WTC11 (cell line): ENCODE measurements around the gene EEF1E1. TPM values are rescaled to one million over a fixed set of nuclear protein-coding genes. Genes with fewer than 3 reads are reported as not detected.

Experiments used
- ATAC-seq: fragments of 200-7000 bp; cut with Tn5 transposase; 2 replicates; pipeline ENCODE4 v1.10.0; 2021; ENCODE audit warnings: mild to moderate bottlenecking, moderate library complexity
- CTCF ChIA-PET: fragments of 300-600 bp; sonication (Branson Sonifier 250); formaldehyde crosslinking; loops from one replicate; lab custom pipeline; 2021; ENCODE audit warnings: antibody characterized with exemption; lab: Charles Lee
- POLR2A ChIA-PET: fragments of 350-600 bp; sonication (Branson Sonifier 250); formaldehyde crosslinking; loops from one replicate; lab custom pipeline; 2021; ENCODE audit warnings: antibody characterized with exemption; lab: Charles Lee
- DNase-seq: peaks from one replicate; pipeline ENCODE4 v3.0.0; 2021; ENCODE audit warnings: low spot score
- H3K27ac Mint-ChIP-seq: 2 replicates; pipeline ENCODE4 v1.8.0; 2021; ENCODE audit warnings: mixed read lengths
- H3K27me3 Mint-ChIP-seq: 2 replicates; pipeline ENCODE4 v1.8.0; 2021; ENCODE audit warnings: low read depth, mild to moderate bottlenecking, moderate library complexity, mixed read lengths
- H3K36me3 Mint-ChIP-seq: 2 replicates; pipeline ENCODE4 v1.8.0; 2021; ENCODE audit warnings: mixed read lengths
- H3K4me1 Mint-ChIP-seq: 2 replicates; pipeline ENCODE4 v1.8.0; 2022; ENCODE audit warnings: mixed read lengths
- H3K4me3 Mint-ChIP-seq: 2 replicates; pipeline ENCODE4 v1.8.0; 2021; ENCODE audit warnings: mild to moderate bottlenecking, moderate library complexity, mixed read lengths
- H3K9me3 Mint-ChIP-seq: 2 replicates; pipeline ENCODE4 v1.8.0; 2021; ENCODE audit warnings: mixed read lengths
- CBFB ChIP-seq: sonication (generic); formaldehyde crosslinking; IDR thresholded peaks from 2 replicates; pipeline ENCODE4 v1.8.1; 2022; ENCODE audit warnings: mild to moderate bottlenecking, low read depth, missing genetic modification reagents
- ELF4 ChIP-seq: sonication (generic); formaldehyde crosslinking; IDR thresholded peaks from 2 replicates; pipeline ENCODE4 v1.8.1; 2022; ENCODE audit warnings: low read depth, mild to moderate bottlenecking, moderate library complexity, missing genetic modification reagents
- GRHL2 ChIP-seq: fragments of 250-450 bp; sonication (Bioruptor Pico); IDR thresholded peaks from 2 replicates; pipeline ENCODE4 v1.8.0; 2022; ENCODE audit warnings: mild to moderate bottlenecking, moderate library complexity; ENCODE audit not compliant: insufficient replicate concordance, severe bottlenecking
- IRF2 ChIP-seq: sonication (generic); formaldehyde crosslinking; IDR thresholded peaks from 2 replicates; pipeline ENCODE4 v1.8.0; 2022; ENCODE audit warnings: low read depth, missing genetic modification reagents, borderline replicate concordance
- KAT7 ChIP-seq: sonication (generic); formaldehyde crosslinking; IDR thresholded peaks from 2 replicates; pipeline ENCODE4 v1.8.1; 2023; ENCODE audit warnings: missing genetic modification reagents, mild to moderate bottlenecking, borderline replicate concordance
- MXD4 ChIP-seq: fragments of 250-450 bp; sonication (Bioruptor Pico); IDR thresholded peaks from 2 replicates; pipeline ENCODE4 v1.8.0; 2021; ENCODE audit warnings: mild to moderate bottlenecking, moderate library complexity, borderline replicate concordance
- OVOL2 ChIP-seq: fragments of 250-450 bp; sonication (Bioruptor Pico); IDR thresholded peaks from 2 replicates; pipeline ENCODE4 v1.9.0; 2021; ENCODE audit warnings: mild to moderate bottlenecking, borderline replicate concordance
- PRRX2 ChIP-seq: fragments of 250-450 bp; sonication (Bioruptor Pico); IDR thresholded peaks from 2 replicates; pipeline ENCODE4 v1.8.0; 2021; ENCODE audit warnings: mild to moderate bottlenecking
- RORB ChIP-seq: fragments of 250-450 bp; sonication (Bioruptor Pico); IDR thresholded peaks from 2 replicates; pipeline ENCODE4 v1.9.0; 2021; ENCODE audit warnings: mild to moderate bottlenecking
- SP1 ChIP-seq: sonication (generic); formaldehyde crosslinking; conservative IDR thresholded peaks from 2 replicates; pipeline ENCODE4 v1.8.1; 2022; ENCODE audit warnings: missing genetic modification reagents
- TP53 ChIP-seq: sonication (generic); formaldehyde crosslinking; IDR thresholded peaks from 2 replicates; pipeline ENCODE4 v1.8.1; 2023; ENCODE audit warnings: mild to moderate bottlenecking, missing genetic modification reagents
- ZBTB43 ChIP-seq: sonication (generic); formaldehyde crosslinking; IDR thresholded peaks from 2 replicates; pipeline ENCODE4 v1.8.1; 2023; ENCODE audit warnings: mild to moderate bottlenecking, missing genetic modification reagents
- ZMAT4 ChIP-seq: fragments of 250-450 bp; sonication (Bioruptor Pico); IDR thresholded peaks from 2 replicates; pipeline ENCODE4 v1.9.0; 2021; ENCODE audit warnings: mild to moderate bottlenecking
- ZNF121 ChIP-seq: sonication (generic); formaldehyde crosslinking; IDR thresholded peaks from 2 replicates; pipeline ENCODE4 v1.8.0; 2023; ENCODE audit warnings: missing genetic modification reagents
- ZNF263 ChIP-seq: sonication (generic); formaldehyde crosslinking; IDR thresholded peaks from 2 replicates; pipeline ENCODE4 v1.8.1; 2022; ENCODE audit warnings: low read depth, mild to moderate bottlenecking, moderate library complexity, missing genetic modification reagents
- ZNF416 ChIP-seq: fragments of 250-450 bp; sonication (Bioruptor Pico); IDR thresholded peaks from 2 replicates; pipeline ENCODE4 v1.9.0; 2021; ENCODE audit warnings: mild to moderate bottlenecking, inconsistent platforms
- total RNA-seq: library from RNA; stranded (reverse); gene quantifications from 3 replicates; pipeline ENCODE4 v1.2.3, GENCODE V29; 2021
- TF ChIP-seq, protein P1 (sequence below): fragments of 250-450 bp; sonication (Bioruptor Pico); IDR thresholded peaks from 2 replicates; pipeline ENCODE4 v1.9.0; 2021; ENCODE audit warnings: mild to moderate bottlenecking
- TF ChIP-seq, protein P2 (sequence below): sonication (generic); formaldehyde crosslinking; conservative IDR thresholded peaks from 2 replicates; pipeline ENCODE4 v1.8.1; 2023; ENCODE audit warnings: mild to moderate bottlenecking, low read depth, missing genetic modification reagents, moderate library complexity
- TF ChIP-seq, protein P3 (sequence below): sonication (generic); formaldehyde crosslinking; IDR thresholded peaks from 2 replicates; pipeline ENCODE4 v1.8.1; 2022; ENCODE audit warnings: mild to moderate bottlenecking, moderate library complexity, missing genetic modification reagents
- TF ChIP-seq, protein P4 (sequence below): sonication (generic); formaldehyde crosslinking; IDR thresholded peaks from 2 replicates; pipeline ENCODE4 v1.8.0; 2023; ENCODE audit warnings: missing genetic modification reagents, mild to moderate bottlenecking, borderline replicate concordance

The EEF1E1 gene
- total RNA-seq, 1 experiment from 2014 or later: 89.2 TPM

- H3K9me3 Mint-ChIP-seq: peaks cover 9% of the 10 kb centered on the region; the same call in 1 of the 2 replicates
- no peak for ATAC-seq
Observed at GRCh38 chr6:8080362-8081151, 21.8 kb downstream of the EEF1E1 start.

DNA sequence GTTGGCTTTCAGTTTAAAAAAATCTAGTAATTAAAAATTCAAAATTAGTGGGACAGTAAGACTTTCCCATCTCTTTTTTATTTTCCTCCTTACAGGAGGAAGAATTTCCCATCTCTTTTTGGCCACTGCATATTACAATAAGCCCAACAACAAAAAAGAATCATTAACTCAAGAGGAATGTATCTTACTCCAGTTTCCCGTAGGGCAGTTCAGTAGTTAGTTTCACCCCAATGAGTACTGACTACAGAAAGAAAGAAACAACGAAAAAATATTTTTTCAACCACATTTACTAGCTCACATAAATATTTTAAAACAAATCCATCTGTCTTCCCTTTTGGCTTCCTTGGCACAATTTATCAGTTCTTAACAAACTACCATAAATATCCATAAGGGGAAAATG is 23.2 kb downstream of the EEF1E1 start:
- Mint-ChIP-seq H3K4me3 (no peak overlapping the region), H3K27me3 (no peaks in the 10 kb centered on the region), H3K36me3 (peaks cover 53% of the 10 kb centered on the region), H3K27ac (no peak overlapping the region), H3K4me1 (peaks cover 13% of the 10 kb centered on the region), H3K9me3 (peaks cover 9% of the 10 kb centered on the region; the same call in 1 of the 2 replicates)
- ATAC-seq: no peak
- no peak for DNase-seq
- ChIA-PET CTCF (no interaction called here), POLR2A (no interaction called here)
- TF ChIP-seq ZBTB43 (CRISPR knock-in tag) (no peak), IRF2 (no peak), GRHL2 (CRISPR knock-in tag) (no peak), ZMAT4 (no peak), TP53 (CRISPR knock-in tag) (no peak), ELF4 (no peak), PRRX2 (CRISPR knock-in tag) (no peak), CBFB (no peak), RORB (no peak), OVOL2 (CRISPR knock-in tag) (no peak), ZNF263 (CRISPR knock-in tag) (no peak), KAT7 (CRISPR knock-in tag) (no peak), SP1 (CRISPR knock-in tag) (no peak), ZNF416 (CRISPR knock-in tag) (no peak)
- TF ChIP-seq, protein P1, sequence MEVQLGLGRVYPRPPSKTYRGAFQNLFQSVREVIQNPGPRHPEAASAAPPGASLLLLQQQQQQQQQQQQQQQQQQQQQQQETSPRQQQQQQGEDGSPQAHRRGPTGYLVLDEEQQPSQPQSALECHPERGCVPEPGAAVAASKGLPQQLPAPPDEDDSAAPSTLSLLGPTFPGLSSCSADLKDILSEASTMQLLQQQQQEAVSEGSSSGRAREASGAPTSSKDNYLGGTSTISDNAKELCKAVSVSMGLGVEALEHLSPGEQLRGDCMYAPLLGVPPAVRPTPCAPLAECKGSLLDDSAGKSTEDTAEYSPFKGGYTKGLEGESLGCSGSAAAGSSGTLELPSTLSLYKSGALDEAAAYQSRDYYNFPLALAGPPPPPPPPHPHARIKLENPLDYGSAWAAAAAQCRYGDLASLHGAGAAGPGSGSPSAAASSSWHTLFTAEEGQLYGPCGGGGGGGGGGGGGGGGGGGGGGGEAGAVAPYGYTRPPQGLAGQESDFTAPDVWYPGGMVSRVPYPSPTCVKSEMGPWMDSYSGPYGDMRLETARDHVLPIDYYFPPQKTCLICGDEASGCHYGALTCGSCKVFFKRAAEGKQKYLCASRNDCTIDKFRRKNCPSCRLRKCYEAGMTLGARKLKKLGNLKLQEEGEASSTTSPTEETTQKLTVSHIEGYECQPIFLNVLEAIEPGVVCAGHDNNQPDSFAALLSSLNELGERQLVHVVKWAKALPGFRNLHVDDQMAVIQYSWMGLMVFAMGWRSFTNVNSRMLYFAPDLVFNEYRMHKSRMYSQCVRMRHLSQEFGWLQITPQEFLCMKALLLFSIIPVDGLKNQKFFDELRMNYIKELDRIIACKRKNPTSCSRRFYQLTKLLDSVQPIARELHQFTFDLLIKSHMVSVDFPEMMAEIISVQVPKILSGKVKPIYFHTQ (CRISPR knock-in tag): no peak
- TF ChIP-seq, protein P2, sequence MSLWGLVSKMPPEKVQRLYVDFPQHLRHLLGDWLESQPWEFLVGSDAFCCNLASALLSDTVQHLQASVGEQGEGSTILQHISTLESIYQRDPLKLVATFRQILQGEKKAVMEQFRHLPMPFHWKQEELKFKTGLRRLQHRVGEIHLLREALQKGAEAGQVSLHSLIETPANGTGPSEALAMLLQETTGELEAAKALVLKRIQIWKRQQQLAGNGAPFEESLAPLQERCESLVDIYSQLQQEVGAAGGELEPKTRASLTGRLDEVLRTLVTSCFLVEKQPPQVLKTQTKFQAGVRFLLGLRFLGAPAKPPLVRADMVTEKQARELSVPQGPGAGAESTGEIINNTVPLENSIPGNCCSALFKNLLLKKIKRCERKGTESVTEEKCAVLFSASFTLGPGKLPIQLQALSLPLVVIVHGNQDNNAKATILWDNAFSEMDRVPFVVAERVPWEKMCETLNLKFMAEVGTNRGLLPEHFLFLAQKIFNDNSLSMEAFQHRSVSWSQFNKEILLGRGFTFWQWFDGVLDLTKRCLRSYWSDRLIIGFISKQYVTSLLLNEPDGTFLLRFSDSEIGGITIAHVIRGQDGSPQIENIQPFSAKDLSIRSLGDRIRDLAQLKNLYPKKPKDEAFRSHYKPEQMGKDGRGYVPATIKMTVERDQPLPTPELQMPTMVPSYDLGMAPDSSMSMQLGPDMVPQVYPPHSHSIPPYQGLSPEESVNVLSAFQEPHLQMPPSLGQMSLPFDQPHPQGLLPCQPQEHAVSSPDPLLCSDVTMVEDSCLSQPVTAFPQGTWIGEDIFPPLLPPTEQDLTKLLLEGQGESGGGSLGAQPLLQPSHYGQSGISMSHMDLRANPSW (CRISPR knock-in tag): no peak
- TF ChIP-seq, protein P3, sequence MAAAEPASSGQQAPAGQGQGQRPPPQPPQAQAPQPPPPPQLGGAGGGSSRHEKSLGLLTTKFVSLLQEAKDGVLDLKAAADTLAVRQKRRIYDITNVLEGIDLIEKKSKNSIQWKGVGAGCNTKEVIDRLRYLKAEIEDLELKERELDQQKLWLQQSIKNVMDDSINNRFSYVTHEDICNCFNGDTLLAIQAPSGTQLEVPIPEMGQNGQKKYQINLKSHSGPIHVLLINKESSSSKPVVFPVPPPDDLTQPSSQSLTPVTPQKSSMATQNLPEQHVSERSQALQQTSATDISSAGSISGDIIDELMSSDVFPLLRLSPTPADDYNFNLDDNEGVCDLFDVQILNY: no peak
- TF ChIP-seq, protein P4, sequence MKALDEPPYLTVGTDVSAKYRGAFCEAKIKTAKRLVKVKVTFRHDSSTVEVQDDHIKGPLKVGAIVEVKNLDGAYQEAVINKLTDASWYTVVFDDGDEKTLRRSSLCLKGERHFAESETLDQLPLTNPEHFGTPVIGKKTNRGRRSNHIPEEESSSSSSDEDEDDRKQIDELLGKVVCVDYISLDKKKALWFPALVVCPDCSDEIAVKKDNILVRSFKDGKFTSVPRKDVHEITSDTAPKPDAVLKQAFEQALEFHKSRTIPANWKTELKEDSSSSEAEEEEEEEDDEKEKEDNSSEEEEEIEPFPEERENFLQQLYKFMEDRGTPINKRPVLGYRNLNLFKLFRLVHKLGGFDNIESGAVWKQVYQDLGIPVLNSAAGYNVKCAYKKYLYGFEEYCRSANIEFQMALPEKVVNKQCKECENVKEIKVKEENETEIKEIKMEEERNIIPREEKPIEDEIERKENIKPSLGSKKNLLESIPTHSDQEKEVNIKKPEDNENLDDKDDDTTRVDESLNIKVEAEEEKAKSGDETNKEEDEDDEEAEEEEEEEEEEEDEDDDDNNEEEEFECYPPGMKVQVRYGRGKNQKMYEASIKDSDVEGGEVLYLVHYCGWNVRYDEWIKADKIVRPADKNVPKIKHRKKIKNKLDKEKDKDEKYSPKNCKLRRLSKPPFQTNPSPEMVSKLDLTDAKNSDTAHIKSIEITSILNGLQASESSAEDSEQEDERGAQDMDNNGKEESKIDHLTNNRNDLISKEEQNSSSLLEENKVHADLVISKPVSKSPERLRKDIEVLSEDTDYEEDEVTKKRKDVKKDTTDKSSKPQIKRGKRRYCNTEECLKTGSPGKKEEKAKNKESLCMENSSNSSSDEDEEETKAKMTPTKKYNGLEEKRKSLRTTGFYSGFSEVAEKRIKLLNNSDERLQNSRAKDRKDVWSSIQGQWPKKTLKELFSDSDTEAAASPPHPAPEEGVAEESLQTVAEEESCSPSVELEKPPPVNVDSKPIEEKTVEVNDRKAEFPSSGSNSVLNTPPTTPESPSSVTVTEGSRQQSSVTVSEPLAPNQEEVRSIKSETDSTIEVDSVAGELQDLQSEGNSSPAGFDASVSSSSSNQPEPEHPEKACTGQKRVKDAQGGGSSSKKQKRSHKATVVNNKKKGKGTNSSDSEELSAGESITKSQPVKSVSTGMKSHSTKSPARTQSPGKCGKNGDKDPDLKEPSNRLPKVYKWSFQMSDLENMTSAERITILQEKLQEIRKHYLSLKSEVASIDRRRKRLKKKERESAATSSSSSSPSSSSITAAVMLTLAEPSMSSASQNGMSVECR (CRISPR knock-in tag): no peak

More at GRCh38 chr6:8080362-8081151, 21.8 kb downstream of the EEF1E1 start:
- H3K27me3 Mint-ChIP-seq: no peaks in the 10 kb centered on the region
- TF ChIP-seq MXD4 (CRISPR knock-in tag) (no peak), ZNF121 (CRISPR knock-in tag) (no peak)
- TF ChIP-seq, protein P3: no peak
- CTCF ChIA-PET: no interaction called here
- no peak overlapping the region for H3K27ac Mint-ChIP-seq
- POLR2A ChIA-PET: no interaction called here
- H3K4me1 Mint-ChIP-seq: peaks cover 13% of the 10 kb centered on the region
- peaks cover 55% of the 10 kb centered on the region for H3K36me3 Mint-ChIP-seq
- H3K4me3 Mint-ChIP-seq: no peak overlapping the region
- DNase-seq: no peak
